SU-DHL-6 (cell line): ENCODE results near the gene PCDHB15.

Source experiments
- H2AFZ ChIP-seq: fragments of 200-600 bp; sonication (generic); 2 replicates; pipeline ENCODE4 v1.6.1; 2014; ENCODE audit warnings: low read depth, mild to moderate bottlenecking, moderate library complexity, mixed read lengths, antibody characterized with exemption, low read length; ENCODE audit not compliant: severe bottlenecking
- H3F3A ChIP-seq: fragments of 200-600 bp; shearing (Covaris generic); 2 replicates; pipeline ENCODE4 v1.6.0; 2016; ENCODE audit warnings: antibody characterized with exemption, mild to moderate bottlenecking; ENCODE audit not compliant: insufficient read depth
- H3K27ac ChIP-seq: fragments of 200-600 bp; sonication (generic); 2 replicates; pipeline ENCODE4 v1.5.1; 2016; ENCODE audit warnings: low read depth, mild to moderate bottlenecking, low read length, moderate library complexity, mixed read lengths
- H3K27me3 ChIP-seq: fragments of 200-600 bp; sonication (generic), shearing (Covaris generic); 2 replicates; pipeline ENCODE4 v1.6.0; 2014; ENCODE audit warnings: mild to moderate bottlenecking, low read length
- H3K36me3 ChIP-seq: fragments of 200-600 bp; sonication (generic); 2 replicates; pipeline ENCODE4 v1.6.1; 2014; ENCODE audit warnings: mild to moderate bottlenecking, low read length, mixed read lengths
- H3K4me2 ChIP-seq: fragments of 300-600, 200-600 bp; shearing (Covaris generic), sonication (generic); 2 replicates; pipeline ENCODE4 v1.6.0; 2014; ENCODE audit warnings: low read length, low read depth, mild to moderate bottlenecking; ENCODE audit not compliant: poor library complexity, severe bottlenecking
- H3K4me3 ChIP-seq: fragments of 200-600 bp; sonication (generic); 2 replicates; pipeline ENCODE4 v1.5.1; 2014; ENCODE audit warnings: antibody characterized with exemption, low read length, mild to moderate bottlenecking, mixed read lengths; ENCODE audit not compliant: insufficient read depth, poor library complexity, severe bottlenecking
- H3K79me2 ChIP-seq: fragments of 200-600 bp; sonication (generic); 2 replicates; pipeline ENCODE4 v1.6.1; 2014; ENCODE audit warnings: mild to moderate bottlenecking, low read length, moderate library complexity; ENCODE audit not compliant: insufficient read depth
- H3K9ac ChIP-seq: fragments of 200-600 bp; sonication (generic); 2 replicates; pipeline ENCODE4 v1.7.0; 2014; ENCODE audit warnings: mild to moderate bottlenecking, low read length
- H3K9me2 ChIP-seq: fragments of 200-600 bp; sonication (generic); replicated peaks from 2 replicates; pipeline ENCODE4 v1.6.1; 2014; ENCODE audit warnings: low read length; ENCODE audit not compliant: insufficient read depth
- H3K9me3 ChIP-seq: fragments of 200-600 bp; sonication (generic); 2 replicates; pipeline ENCODE4 v1.6.1; 2014; ENCODE audit warnings: low read length, mixed read lengths; ENCODE audit not compliant: insufficient read depth
- H4K20me1 ChIP-seq: fragments of 200-600 bp; sonication (generic); 2 replicates; pipeline ENCODE4 v1.6.1; 2014; ENCODE audit warnings: low read depth, mild to moderate bottlenecking, antibody characterized with exemption, low read length, moderate library complexity, mixed read lengths
- EZH2phosphoT487 ChIP-seq: fragments of 200-600 bp; sonication (generic), shearing (Covaris generic); conservative IDR thresholded peaks from 2 replicates; pipeline ENCODE4 v1.6.1; 2018; ENCODE audit warnings: mild to moderate bottlenecking, antibody characterized with exemption, low read length, moderate library complexity, mixed read lengths
- TF ChIP-seq, protein P1 (sequence below): fragments of 200-600 bp; sonication (generic); IDR thresholded peaks from one replicate; pipeline ENCODE4 v1.5.1; 2017; ENCODE audit warnings: antibody characterized with exemption, mild to moderate bottlenecking, low read length, moderate library complexity; ENCODE audit not compliant: insufficient read depth, poor library complexity, severe bottlenecking

PCDHB15 gene

DNA sequence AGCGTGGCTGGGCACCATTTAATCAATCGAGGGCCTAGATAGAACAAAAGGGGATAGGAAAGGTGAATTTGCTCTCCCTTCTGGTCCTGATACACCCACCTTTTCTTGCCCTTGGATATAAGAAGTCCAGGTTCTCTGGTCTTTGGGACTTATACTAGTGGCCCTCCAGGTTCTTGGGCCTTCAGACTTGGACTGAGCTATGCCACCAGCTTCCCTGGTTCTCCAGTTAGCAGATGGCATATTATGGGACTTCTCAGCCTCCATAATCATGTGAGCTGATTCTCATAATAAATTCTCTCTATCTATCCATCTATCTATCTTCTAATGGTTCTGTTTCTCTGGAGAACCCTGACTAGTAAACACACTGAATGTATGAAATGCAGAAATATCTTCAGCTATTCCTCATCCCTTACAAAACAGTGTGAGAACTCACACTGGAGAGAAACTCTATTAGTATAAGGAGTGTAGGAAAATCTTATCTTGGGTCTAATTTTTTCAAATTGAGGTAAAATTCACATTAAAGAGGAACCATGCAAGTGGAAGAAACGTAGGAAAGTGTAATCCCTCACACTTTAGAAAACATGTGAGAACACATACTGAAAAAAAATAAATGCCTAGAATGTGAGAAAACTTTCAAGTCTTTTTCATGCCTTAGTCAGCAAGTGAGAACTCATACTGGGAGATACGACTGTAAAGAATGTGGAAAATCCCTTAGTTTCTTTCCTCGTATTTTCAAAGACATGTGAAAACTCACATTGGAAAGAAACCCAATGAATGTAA lies 15.5 kb downstream of the PCDHB15 start:
- Histone ChIP-seq H3K9ac (no peak overlapping the region), H2AFZ (no peak overlapping the region), H3K4me2 (no peak overlapping the region), H4K20me1 (no peaks in the 10 kb centered on the region), H3K9me2 (no peaks in the 10 kb centered on the region), H3K79me2 (no peaks in the 10 kb centered on the region), H3K9me3 (peaks cover 56% of the 10 kb centered on the region), H3K27ac (no peak overlapping the region), H3K4me3 (no peak overlapping the region), H3K36me3 (no peaks in the 10 kb centered on the region), H3K27me3 (no peaks in the 10 kb centered on the region), H3F3A (no peaks in the 10 kb centered on the region)
- TF ChIP-seq, protein P1, sequence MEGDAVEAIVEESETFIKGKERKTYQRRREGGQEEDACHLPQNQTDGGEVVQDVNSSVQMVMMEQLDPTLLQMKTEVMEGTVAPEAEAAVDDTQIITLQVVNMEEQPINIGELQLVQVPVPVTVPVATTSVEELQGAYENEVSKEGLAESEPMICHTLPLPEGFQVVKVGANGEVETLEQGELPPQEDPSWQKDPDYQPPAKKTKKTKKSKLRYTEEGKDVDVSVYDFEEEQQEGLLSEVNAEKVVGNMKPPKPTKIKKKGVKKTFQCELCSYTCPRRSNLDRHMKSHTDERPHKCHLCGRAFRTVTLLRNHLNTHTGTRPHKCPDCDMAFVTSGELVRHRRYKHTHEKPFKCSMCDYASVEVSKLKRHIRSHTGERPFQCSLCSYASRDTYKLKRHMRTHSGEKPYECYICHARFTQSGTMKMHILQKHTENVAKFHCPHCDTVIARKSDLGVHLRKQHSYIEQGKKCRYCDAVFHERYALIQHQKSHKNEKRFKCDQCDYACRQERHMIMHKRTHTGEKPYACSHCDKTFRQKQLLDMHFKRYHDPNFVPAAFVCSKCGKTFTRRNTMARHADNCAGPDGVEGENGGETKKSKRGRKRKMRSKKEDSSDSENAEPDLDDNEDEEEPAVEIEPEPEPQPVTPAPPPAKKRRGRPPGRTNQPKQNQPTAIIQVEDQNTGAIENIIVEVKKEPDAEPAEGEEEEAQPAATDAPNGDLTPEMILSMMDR, result no peak
- no peak for TF ChIP-seq EZH2phosphoT487

DNA sequence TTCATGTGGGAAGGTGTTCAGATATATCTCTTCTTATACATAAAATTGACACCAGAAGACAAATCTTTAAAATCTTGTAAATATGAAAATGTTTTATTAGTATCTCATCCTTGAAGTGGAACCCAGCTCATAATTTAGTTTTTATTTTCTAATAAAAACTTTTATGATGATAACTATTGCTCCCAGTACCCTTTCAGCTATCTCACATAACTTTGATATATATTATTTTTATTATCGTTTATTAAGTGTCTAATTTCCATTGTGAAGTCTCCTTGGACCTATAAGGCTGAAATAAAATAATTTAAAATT lies 16.0 kb downstream of the PCDHB15 start:
- Histone ChIP-seq H3K9me3 (peaks cover 54% of the 10 kb centered on the region), H3K9me2 (no peaks in the 10 kb centered on the region), H3K4me3 (no peak overlapping the region), H4K20me1 (no peaks in the 10 kb centered on the region), H3K36me3 (no peaks in the 10 kb centered on the region), H3F3A (no peaks in the 10 kb centered on the region), H3K4me2 (no peak overlapping the region), H3K79me2 (no peaks in the 10 kb centered on the region), H3K9ac (no peak overlapping the region), H3K27ac (no peak overlapping the region), H2AFZ (no peak overlapping the region), H3K27me3 (no peaks in the 10 kb centered on the region)
- TF ChIP-seq EZH2phosphoT487, result no peak
- TF ChIP-seq, protein P1, result no peak

DNA sequence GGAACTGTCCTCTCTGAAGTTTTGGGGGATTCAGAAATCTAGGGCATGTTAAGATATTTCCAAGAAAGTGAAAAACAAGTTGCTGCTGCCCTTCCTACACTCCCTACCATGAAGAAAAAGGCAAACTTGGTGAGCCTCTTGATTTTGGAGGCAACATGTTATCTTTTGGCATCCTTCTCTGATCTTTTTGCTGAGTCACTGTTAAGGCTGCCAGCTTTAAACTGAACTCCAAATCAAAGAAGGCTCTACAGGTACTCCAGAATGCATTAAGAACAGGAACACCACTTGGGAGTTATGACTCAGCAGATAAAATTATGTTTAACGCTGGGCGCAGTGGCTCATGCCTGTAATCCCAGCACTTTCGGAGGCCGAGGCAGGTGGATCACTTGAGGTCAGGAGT lies 24.0 kb downstream of the PCDHB15 start:
- TF ChIP-seq, protein P1, result no peak
- TF ChIP-seq EZH2phosphoT487, result no peak

More for the DNA sequence above, 24.0 kb downstream of the PCDHB15 start:
- Histone ChIP-seq H3K4me2 (no peak overlapping the region), H3K27ac (no peak overlapping the region), H3F3A (no peaks in the 10 kb centered on the region), H2AFZ (no peak overlapping the region), H3K27me3 (no peaks in the 10 kb centered on the region), H3K4me3 (no peak overlapping the region), H3K9me3 (peaks cover 33% of the 10 kb centered on the region), H3K9me2 (no peaks in the 10 kb centered on the region), H4K20me1 (no peaks in the 10 kb centered on the region), H3K79me2 (no peaks in the 10 kb centered on the region), H3K9ac (no peak overlapping the region), H3K36me3 (no peaks in the 10 kb centered on the region; the same call in 1 of the 2 replicates)
